ENCODE results near the gene HMCN1.

DNA sequence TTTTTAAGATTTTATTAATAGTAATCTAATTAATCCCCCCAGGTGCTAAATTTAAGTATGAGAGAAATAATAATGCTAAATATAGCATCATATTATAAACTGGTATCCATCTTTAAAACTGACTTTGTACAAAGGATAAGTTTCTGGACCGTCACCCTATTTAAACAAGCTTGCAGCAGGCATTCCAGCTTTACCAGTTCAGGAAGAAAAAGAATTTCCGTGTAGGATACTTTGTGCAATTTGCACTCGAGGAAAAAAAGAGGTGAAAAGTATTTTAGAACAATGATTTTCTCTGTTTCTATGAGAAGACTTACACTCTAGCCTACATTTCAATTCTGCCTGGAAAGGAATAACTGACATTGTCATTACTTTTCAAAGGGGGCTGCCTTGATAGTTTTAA lies 27.6 kb downstream of the HMCN1 start:
- TF ChIP-seq, protein P1, sequence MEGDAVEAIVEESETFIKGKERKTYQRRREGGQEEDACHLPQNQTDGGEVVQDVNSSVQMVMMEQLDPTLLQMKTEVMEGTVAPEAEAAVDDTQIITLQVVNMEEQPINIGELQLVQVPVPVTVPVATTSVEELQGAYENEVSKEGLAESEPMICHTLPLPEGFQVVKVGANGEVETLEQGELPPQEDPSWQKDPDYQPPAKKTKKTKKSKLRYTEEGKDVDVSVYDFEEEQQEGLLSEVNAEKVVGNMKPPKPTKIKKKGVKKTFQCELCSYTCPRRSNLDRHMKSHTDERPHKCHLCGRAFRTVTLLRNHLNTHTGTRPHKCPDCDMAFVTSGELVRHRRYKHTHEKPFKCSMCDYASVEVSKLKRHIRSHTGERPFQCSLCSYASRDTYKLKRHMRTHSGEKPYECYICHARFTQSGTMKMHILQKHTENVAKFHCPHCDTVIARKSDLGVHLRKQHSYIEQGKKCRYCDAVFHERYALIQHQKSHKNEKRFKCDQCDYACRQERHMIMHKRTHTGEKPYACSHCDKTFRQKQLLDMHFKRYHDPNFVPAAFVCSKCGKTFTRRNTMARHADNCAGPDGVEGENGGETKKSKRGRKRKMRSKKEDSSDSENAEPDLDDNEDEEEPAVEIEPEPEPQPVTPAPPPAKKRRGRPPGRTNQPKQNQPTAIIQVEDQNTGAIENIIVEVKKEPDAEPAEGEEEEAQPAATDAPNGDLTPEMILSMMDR (IDR thresholded peaks at IDR 0.05), result no peak
- no peak for TF ChIP-seq POLR2A (IDR thresholded peaks at IDR 0.05)

Measured in right lobe of liver (tissue), 4 donors.